Measurements from ENCODE around the gene PINK1. TPM values are rescaled to one million over a fixed set of nuclear protein-coding genes. Genes with fewer than 3 reads are reported as not detected.

Gene PINK1
- polyA plus RNA-seq, 1 donor (not counting 4 experiments of a cell fraction or from before 2014, with no cell fraction given): 44.6 TPM

DNA sequence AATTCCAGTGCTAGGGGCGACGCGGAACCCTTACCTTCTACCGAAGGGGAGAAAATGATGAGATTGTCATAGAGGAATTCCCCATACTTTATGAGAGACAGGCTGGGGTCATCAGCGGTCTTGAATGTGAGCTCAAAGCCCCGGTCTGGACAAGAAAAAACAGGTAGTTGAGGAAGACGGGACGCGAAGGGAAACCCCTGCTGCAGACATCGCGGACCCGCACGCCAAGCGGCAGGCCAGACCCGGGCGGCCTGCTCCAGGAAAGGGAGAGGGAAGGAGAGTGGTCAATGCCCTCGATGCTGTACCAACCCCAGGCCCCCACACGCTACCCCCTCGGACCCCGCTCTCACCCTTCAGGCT is 27.6 kb downstream of the PINK1 start:
- peak overlapping the region; percentile 82 for H3K27ac ChIP-seq (ENCODE audit: control insufficient read depth, insufficient read depth, low read length)

DNA sequence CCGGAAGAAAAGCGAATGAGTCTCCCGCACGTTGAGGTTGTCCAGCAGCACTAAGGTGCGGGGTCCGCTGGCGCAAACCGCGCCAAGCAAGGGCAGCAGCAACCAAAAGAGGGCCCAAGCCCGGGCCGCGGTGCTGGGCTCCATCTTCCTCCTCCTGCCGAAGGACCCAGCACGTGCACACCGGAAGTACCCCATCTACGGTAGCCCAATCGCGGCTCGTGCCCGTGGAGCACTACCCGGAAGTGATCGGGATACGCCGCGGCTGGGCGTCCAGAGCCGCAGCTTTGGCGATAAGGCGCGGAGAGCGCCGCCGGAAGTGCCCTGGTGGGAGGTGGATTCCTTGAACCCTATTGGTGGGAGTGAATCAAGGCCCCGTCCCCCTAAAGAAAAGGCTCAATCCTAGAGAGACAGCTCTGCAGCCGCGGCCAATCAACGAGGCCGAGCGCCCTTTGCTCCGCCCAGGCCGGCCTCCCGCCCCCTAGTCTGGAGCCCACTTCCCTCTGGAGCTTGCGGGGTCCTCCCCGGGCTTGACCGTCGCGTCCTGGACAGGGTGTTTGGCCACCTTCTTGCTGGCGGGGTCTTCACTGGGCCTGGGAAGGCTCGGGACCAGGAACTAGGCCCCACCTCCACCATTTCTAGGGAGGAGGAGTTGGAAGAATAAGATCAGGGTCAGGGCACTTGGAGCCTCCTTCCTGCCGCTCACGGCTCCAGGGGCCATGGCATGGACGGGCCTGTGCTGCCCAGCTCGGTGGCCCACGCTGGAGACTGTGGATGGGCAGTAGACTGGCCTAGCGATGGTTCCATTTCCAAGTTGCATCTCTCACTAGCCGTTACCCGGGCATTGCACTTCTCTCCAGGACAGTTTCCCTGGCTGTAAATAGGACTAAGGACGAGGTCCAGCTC is 28.2 kb downstream of the PINK1 start, which contains the start of gene DDOST:
TSS of gene DDOST (minus strand) at position 163 of the 903 bp plus-strand sequence. CDS start at position 144, 19 bp downstream.
- peaks cover 2% of the 10 kb centered on the region for H4K20me1 ChIP-seq (ENCODE audit: control insufficient read depth, extremely low read depth, insufficient read depth, low read length)
- no peaks in the 10 kb centered on the region for H3K27me3 ChIP-seq (ENCODE audit: control insufficient read depth, extremely low read depth, insufficient read depth, low read length)
- peak within 1 kb of the TSS; percentile 77 for H2AFZ ChIP-seq (ENCODE audit: control insufficient read depth, low read length)
- dilution Hi-C loops (cut with MboI; ENCODE audit: extremely low pct_ligation_motif_present, low sequenced_read_pairs): no loop called here
- peaks cover 14 to 26% of the 10 kb centered on the region in 2 experiments for H3K36me3 ChIP-seq (ENCODE audit: control insufficient read depth in 2 of 2, extremely low read depth in 1 of 2, insufficient read depth in 2 of 2, low read length in 2 of 2)
- peak; percentile 91 for FAIRE-seq
- TF ChIP-seq, protein P1, sequence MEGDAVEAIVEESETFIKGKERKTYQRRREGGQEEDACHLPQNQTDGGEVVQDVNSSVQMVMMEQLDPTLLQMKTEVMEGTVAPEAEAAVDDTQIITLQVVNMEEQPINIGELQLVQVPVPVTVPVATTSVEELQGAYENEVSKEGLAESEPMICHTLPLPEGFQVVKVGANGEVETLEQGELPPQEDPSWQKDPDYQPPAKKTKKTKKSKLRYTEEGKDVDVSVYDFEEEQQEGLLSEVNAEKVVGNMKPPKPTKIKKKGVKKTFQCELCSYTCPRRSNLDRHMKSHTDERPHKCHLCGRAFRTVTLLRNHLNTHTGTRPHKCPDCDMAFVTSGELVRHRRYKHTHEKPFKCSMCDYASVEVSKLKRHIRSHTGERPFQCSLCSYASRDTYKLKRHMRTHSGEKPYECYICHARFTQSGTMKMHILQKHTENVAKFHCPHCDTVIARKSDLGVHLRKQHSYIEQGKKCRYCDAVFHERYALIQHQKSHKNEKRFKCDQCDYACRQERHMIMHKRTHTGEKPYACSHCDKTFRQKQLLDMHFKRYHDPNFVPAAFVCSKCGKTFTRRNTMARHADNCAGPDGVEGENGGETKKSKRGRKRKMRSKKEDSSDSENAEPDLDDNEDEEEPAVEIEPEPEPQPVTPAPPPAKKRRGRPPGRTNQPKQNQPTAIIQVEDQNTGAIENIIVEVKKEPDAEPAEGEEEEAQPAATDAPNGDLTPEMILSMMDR (optimal IDR thresholded peaks at IDR 0.05 in 1 of 3, IDR thresholded peaks at IDR 0.05 in 1 of 3, conservative IDR thresholded peaks at IDR 0.05 in 1 of 3; ENCODE audit: extremely low read depth in 1 of 3, insufficient read depth in 2 of 3, low read length in 3 of 3): peak; percentile 52 to 58 (median 52)
- no peak for TF ChIP-seq EZH2 (IDR thresholded peaks at IDR 0.05; ENCODE audit: low read length)
- peak; percentile 85 for DNase-seq (ENCODE audit: low read depth, low spot score)
- H3K27ac ChIP-seq (ENCODE audit: control insufficient read depth, insufficient read depth, low read length): peak within 1 kb of the TSS; percentile 82
- no peaks in the 10 kb centered on the region for H3K9me3 ChIP-seq (ENCODE audit: control insufficient read depth, low read depth, low read length)
- H3K4me3 ChIP-seq (ENCODE audit: control insufficient read depth in 2 of 3, extremely low read depth in 1 of 3, insufficient read depth in 2 of 3, low read depth in 1 of 3, low read length in 3 of 3): peak within 1 kb of the TSS; percentile 96 to 99 (median 98)
- H3K4me2 ChIP-seq (ENCODE audit: control insufficient read depth, extremely low read depth, insufficient read depth, low read depth, low read length): peak within 1 kb of the TSS; percentile 96
- peaks cover 16% of the 10 kb centered on the region for H3K4me1 ChIP-seq (ENCODE audit: control insufficient read depth, extremely low read depth, insufficient read depth, low read length)
- peaks cover 48% of the 10 kb centered on the region for H3K79me2 ChIP-seq (ENCODE audit: control insufficient read depth, insufficient read depth, low read length)
- H3K9me1 ChIP-seq (ENCODE audit: control insufficient read depth, extremely low read depth, insufficient read depth, low read length): no peaks in the 10 kb centered on the region
- H3K9ac ChIP-seq (ENCODE audit: control insufficient read depth, extremely low read depth, insufficient read depth, low read length): peak within 1 kb of the TSS; percentile 92

More for the DNA sequence above, 27.6 kb downstream of the PINK1 start:
- H3K4me3 ChIP-seq (ENCODE audit: control insufficient read depth in 2 of 3, extremely low read depth in 1 of 3, insufficient read depth in 2 of 3, low read depth in 1 of 3, low read length in 3 of 3): peak overlapping the region; percentile 96 to 99 (median 98)
- peak overlapping the region; percentile 96 for H3K4me2 ChIP-seq (ENCODE audit: control insufficient read depth, extremely low read depth, insufficient read depth, low read depth, low read length)
- peaks cover 54% of the 10 kb centered on the region for H3K79me2 ChIP-seq (ENCODE audit: control insufficient read depth, insufficient read depth, low read length)
- DNase-seq (ENCODE audit: low read depth, low spot score): no peak
- dilution Hi-C loops (cut with MboI; ENCODE audit: extremely low pct_ligation_motif_present, low sequenced_read_pairs): no loop called here
- peak; percentile 32 for FAIRE-seq
- peak overlapping the region; percentile 77 for H2AFZ ChIP-seq (ENCODE audit: control insufficient read depth, low read length)
- H3K36me3 ChIP-seq (ENCODE audit: control insufficient read depth in 2 of 2, extremely low read depth in 1 of 2, insufficient read depth in 2 of 2, low read length in 2 of 2): peaks cover 19 to 32% of the 10 kb centered on the region in 2 experiments
- TF ChIP-seq, protein P1 (optimal IDR thresholded peaks at IDR 0.05 in 1 of 3, IDR thresholded peaks at IDR 0.05 in 1 of 3, conservative IDR thresholded peaks at IDR 0.05 in 1 of 3; ENCODE audit: extremely low read depth in 1 of 3, insufficient read depth in 2 of 3, low read length in 3 of 3): no peak
- no peak for TF ChIP-seq EZH2 (IDR thresholded peaks at IDR 0.05; ENCODE audit: low read length)
- peaks cover 16% of the 10 kb centered on the region for H3K4me1 ChIP-seq (ENCODE audit: control insufficient read depth, extremely low read depth, insufficient read depth, low read length)
- no peaks in the 10 kb centered on the region for H3K9me3 ChIP-seq (ENCODE audit: control insufficient read depth, low read depth, low read length)
- H3K27me3 ChIP-seq (ENCODE audit: control insufficient read depth, extremely low read depth, insufficient read depth, low read length): no peaks in the 10 kb centered on the region
- H4K20me1 ChIP-seq (ENCODE audit: control insufficient read depth, extremely low read depth, insufficient read depth, low read length): peaks cover 2% of the 10 kb centered on the region
- H3K9ac ChIP-seq (ENCODE audit: control insufficient read depth, extremely low read depth, insufficient read depth, low read length): peak overlapping the region; percentile 92
- H3K9me1 ChIP-seq (ENCODE audit: control insufficient read depth, extremely low read depth, insufficient read depth, low read length): no peaks in the 10 kb centered on the region

Data from keratinocyte (primary cell).